PFSK-1 (cell line): ENCODE measurements around the gene TCOF1.

ENCODE experiments used
- POLR2AphosphoS5 ChIP-seq: IDR thresholded peaks from 2 replicates; pipeline ENCODE4 v1.6.1; 2012; ENCODE audit warnings: low read depth, mild to moderate bottlenecking, control low read depth, low read length, moderate library complexity
- TAF1 ChIP-seq: IDR thresholded peaks from 2 replicates; pipeline ENCODE4 v1.6.1; 2012; ENCODE audit warnings: low read length, control low read depth, borderline replicate concordance; ENCODE audit not compliant: insufficient read depth

- no peak for TF ChIP-seq POLR2AphosphoS5
- TF ChIP-seq TAF1: no peak
Observed at GRCh38 chr5:150310246-150310645, 47.3 kb upstream of the TCOF1 start.
